ENCODE measurements around the gene TBC1D9B.
A peak's percentile ranks its signal among the peaks of the same experiment; 100 is the strongest.

The TBC1D9B gene

DNA sequence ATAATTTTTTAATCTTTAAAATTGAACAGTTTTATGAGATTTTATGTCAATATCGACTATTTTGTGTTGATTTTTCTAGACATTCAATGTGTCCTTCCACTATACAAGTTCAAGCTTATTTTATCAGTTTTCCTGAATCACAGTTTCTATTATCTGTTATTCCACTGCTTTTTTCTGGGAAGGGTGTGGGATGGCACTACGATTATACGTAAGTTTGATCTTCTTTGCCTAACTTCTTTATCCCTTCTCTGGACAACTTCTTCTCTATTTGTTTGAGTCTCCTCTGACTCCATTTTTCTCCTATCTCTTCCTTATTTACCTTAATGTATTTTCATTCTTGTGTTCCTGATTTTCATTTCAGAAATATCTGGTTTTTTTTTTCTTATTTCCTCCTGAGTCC, 24.5 kb downstream of the TBC1D9B start:
- no peak for DNase-seq

- DNase-seq, result peak; percentile 2
Measured at GRCh38 chr5:179882338-179882737, 25.4 kb downstream of the TBC1D9B start.

DNA sequence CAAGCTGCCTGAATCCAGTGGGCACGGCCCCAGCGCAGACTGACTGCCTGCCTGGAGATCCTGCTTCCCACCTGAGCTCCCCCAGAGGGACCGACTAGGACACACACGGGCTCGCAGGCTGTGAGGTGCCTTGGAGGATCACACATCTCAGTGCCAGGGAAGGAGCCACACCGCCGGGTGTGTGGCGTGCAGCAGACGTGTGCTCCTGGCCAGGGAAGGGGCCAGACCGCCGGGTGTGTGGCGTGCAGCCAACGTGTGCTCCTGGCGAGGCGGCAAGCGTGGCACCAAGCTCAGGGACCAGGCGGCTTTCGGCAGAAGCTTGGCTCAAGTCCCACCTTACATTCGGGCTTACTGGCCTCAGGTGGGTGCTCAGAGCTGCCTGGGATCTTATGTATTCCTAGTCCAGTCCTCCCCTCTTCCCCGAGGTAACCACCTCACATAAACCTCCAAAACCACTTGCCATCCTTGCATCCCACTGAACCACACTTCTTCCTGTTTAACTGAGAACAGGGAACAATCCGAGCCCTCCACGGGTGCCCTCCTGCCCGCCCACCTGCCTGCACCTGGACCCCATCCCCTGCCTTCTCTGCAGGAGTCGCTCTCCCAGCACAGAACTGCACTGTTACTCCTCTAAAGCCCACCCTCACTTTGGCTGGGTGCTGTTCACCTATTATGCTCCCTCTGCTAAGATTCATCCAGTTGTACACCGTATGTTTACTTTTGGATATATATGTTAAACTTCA, 26.7 kb downstream of the TBC1D9B start:
- peak; percentile 21 for DNase-seq

DNA sequence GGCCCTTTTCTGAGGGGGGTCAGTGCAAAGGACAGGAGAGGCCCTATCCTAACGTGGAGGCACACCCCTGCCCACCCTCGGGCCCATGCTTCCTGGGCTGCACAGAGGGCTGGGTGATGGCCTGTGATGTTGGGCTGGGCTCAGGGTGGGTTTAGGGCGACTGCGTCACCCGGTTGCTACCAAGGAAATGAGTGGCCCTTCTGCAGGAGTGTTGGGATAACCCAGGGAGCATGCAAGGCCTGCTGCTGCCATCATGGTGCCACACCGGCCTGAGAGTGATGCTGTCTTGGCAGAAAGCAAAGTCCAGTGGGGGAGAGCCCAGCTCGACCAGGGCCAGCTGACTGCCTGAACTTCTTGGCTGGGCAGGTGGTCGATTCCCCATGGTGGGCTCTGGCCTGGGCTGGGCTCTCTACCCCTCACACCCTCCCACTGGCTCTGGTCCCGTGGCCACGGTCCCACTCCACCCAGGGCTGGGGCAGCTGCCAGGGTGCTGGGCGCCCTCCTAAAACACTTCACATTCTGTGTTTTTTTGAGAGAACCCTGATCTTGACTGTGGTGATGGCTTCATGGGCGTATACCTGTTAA, 27.5 kb downstream of the TBC1D9B start:
- DNase-seq, result peak; percentile 31

GRCh38 chr5:179879690-179880010, 28.0 kb downstream of the TBC1D9B start:
- peak; percentile 4 for DNase-seq

DNA sequence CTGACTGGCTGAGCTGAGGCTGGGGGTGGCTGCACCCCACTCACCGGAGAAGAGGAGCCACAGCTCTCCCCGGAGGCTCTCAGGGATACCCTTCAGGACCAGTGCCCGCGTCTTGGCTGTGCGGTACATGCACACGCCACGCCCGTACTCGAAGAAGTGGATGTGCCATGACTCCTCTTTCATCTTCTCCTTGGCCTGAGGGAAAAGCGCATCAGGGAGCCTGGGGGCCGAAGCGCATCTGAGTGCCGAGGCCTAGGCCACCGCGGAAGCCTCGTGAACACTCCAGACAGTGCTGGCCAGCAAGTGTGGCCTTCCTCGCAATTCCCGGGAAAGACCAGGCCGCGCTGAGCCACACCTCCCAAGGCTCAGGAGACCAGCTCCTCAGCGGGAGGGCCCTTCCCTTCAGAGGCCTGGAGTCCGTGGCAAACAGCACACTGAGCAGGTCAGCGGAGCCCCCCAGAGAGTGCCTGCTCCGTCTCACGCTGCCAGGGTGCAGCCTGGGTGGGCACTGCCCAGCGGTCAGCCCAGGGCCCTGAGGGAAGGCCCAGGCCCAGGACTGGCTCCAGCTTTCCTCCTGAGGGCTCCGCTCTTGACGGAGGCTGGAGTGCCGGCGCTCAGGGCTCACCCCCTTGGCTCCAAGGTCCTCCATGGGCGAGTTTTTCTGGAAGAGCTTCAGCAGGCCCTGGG, 28.6 kb downstream of the TBC1D9B start:
- peak; percentile 22 for DNase-seq

- peak; percentile 22 for DNase-seq
Measured at GRCh38 chr5:179878222-179879002, 29.3 kb downstream of the TBC1D9B start.

DNA sequence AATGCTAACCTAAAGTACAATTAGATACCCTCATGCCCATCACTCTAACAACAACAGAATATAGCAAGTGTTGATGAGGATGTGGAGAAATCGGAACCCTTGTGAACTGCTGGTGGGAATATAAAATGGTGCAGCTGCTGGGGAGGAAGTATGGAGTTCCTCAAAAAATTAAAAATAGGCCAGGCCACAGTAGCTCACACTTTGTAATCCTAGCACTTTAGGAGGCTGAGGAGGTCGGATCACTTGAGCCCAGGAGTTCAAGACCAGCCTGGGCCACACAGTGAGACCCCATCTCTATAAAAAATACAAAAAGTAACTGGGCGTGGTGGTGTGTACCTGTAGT, 31.1 kb downstream of the TBC1D9B start:
- no peak for DNase-seq

GRCh38 chr5:179875741-179876609, 31.7 kb downstream of the TBC1D9B start:
- peak; percentile 14 for DNase-seq

GRCh38 chr5:179874536-179875292, 33.0 kb downstream of the TBC1D9B start:
- peak; percentile 27 for DNase-seq

DNA sequence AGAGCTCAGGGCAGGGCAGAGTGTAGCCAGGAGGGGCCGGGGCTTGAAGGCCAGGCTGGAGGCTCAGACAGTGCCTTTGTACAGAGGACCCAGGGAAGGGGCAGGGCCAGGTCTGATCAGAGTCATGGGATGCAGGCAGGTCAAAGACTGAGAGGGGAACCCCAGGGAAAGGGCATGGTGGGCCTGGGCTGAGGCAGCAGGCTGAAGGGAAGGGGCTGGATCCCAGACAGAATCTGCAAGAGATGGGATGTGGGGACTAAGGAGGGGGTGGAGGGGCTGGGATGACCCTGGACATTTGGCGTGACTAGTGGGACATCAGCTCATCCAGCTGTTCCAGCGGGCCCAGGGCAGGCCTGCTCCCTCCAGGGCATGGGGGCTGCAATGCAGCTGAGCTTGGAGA, 33.6 kb downstream of the TBC1D9B start:
- DNase-seq, result no peak

DNA sequence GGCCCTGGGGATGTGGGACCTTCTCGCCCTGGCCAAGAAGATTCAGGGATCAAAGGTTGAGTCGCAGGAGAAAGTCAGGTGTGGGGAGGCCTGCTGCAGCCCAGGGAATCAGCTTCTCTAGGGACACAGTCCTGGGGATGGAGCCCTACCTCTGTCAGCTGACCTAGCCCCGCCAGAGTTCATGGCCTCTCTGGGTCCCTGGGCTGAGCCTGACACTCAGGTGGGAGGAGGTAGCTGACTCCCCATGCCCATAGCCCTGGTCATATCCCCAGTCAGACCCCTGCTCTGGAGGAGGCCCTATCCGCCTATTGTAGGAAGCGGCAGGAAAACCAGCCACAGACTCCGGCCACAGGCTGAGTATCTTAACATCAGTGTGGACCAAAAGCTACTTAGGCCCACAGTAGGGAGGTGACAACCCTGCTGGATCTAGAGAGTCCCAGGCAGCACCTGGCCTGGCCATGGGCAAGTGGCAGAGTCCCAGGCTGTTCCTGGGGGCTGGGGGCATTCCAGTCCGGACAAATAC, 34.0 kb downstream of the TBC1D9B start:
- peak; percentile 25 for DNase-seq

DNA sequence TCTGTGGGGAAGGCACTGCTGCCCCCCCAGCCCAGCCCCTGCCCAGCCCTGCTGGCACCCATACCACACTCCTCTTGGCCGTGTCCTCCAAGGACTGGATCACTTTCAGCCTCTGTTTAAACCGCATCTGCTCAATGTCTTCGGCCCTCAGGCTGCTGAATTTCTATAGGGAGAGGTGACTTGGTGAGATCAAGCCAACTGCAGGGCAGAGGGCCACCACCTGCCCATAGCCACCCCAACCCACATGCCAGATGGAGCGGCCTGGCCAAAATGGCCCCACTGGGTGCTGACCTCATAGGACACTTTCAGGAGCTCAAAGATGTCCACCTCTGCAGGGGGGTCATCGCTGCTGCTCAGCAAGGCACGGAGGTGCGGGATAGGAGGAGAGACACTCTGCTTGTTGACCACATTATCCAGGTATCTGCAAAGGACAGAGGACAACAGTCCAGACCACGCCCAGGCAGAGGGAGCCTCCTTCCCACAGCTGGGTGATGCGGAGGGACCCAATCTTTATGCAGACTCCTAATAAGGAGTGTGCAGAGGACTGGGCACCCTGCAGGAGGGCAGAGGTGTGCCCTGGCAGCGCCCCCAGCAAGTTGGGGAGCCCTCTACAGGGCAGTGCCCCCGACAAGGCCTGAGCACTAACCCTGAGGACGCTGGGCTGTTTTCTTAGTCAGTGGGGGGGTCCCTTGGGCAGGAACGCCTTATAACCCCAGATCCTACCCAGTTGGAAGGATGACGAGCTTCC, 34.7 kb downstream of the TBC1D9B start:
- peak; percentile 13 for DNase-seq

GRCh38 chr5:179872055-179872827, 35.5 kb downstream of the TBC1D9B start:
- DNase-seq, result peak; percentile 28

DNA sequence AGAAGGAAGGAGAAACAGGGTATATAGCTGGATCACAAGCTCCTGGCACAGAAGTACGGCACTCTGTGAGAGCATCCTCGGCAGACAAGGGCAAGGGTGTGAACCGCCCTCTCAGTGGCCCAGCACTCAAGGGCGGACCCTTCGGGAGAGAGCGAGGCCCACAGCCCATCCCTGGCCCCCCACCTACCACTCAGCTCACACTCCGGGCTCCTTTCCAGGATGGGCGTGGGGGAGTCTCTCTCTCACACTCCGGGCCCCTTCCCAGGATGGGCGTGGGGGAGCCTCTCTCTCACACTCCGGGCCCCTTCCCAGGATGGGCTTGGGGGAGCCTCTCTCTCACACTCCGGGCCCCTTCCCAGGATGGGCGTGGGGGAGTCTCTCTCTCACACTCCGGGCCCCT, 36.2 kb downstream of the TBC1D9B start:
- peak; percentile 70 for DNase-seq

DNA sequence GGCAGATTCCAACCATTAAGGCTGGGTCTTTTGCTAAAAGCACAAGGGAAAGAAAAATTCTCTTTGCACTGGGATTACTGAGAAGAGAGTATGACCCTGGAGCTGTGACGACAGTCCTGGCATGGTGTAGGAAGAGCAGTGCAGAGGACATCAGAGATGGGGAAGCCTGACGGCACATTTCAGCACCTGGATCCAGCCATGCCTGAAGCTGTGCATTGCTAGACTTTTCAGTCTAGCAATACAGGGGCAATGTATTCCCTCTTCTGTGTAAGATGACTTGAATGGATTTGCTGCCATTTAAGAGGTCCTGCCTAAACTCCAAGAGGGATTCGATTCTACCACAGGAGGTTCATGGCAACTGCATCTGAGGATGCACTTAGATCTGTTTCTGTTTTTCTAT, 36.7 kb downstream of the TBC1D9B start:
- no peak for DNase-seq

DNA sequence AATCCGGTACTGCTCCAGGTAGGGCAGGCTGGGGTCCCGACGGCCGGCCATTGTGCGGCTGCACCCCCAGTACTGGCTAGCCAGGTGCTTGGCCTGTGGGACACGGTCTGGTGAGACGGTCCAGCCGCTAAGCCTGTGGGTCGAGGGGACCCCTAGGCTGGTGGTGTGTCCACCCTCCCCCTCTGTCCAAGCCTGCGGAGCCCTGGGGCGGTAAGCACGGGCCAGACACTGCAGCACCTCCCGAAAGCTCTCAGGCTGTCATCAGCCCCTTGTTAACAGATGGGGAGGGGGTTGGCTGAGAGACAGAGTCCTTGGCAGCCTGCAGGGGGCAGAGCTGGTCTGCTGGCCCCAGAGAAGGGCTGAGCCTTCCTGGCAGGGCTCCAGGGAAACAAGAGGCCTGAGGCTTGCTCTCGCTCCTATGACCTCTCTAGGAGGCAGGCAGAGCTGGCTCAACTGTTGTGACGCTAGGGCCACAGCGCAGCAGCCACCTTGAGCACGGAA, 37.2 kb downstream of the TBC1D9B start:
- peak; percentile 50 for DNase-seq

DNA sequence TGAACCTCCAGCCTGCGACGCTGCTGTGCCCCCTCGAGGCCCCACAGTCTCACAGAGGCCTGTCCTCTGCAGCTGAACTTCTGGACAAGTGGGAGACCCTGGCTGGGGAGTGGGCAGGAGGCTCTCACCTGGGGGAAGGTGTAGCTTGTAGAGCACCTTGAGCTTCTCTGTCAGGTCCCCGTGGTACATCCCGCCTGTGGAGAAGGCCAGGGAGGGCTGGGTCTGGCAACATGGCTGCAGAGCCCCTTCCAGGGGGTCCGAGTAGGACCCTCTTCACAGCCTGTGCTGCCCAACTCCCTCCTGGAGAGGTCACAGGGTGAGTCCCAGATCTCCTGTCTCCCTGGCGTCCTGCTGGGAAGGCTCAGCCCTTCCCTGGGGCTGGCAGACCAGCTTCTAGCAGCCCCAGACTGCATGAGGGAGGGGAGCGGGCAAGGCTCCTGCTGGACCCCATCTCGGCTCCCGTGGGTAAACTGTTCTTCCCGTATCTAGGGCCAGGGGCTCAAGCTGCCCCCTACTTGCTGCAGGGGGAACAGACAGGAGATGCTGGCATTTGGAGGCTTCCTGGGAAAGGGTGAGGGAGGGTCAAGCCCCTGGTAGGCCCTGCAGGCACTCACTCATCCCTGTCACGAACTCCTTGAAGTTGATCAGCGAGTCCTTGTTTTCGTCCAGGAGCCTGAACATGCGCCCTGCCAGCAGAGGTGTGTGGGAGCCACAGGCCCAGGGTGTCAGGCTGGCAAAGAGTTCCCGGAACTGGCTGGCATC, 37.9 kb downstream of the TBC1D9B start:
- peak; percentile 28 for DNase-seq

- peak; percentile 18 for DNase-seq
Measured at GRCh38 chr5:179869101-179869500, 38.6 kb downstream of the TBC1D9B start.

Data from left hindlimb (tissue), 1 donor.